ENCODE measurements around the gene HSPB1.
"Not testable (repeated sequence)": the region's sequence is repeated elsewhere in the genome, so short reads cannot be mapped to it uniquely, and the experiment has no call there.

The HSPB1 gene

GRCh38 chr7:76333511-76334101 is 31.1 kb downstream of the HSPB1 start:
- no peak for DNase-seq (ENCODE audit: low read depth)

DNA sequence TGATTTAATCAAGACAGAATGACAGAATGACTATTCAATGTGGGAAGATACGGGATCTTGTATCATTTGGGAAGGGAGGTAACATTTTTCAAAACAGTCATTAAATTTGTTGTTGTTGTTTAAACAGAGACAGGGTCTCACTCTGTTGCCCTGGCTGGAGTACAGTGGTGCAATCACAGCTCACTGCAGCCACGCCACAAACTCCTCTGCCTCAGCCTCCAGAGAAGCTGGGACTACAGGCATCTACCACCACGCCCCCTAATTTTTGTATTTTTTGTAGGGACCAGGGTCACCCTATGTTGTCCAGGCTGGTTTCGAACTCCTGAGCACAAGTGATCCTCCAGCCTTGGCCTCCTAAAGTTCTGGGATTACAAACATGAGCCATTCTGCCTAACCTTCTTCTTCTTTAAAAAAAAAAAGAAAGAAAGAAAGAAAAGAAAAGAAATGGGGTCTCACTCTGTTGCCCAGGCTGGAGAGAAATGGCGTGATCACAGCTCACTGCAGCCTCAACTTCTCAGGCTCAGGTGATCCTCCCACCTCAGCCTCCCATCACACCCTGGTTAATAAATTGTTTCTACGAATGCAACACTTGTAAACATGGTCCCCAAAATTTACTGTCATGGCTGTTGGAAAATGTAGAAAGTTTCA is 32.0 kb downstream of the HSPB1 start:
- DNase-seq (ENCODE audit: low read depth), result no peak

GRCh38 chr7:76335417-76335816 is 32.9 kb downstream of the HSPB1 start:
- DNase-seq (ENCODE audit: low read depth), result not testable (repeated sequence)

DNA sequence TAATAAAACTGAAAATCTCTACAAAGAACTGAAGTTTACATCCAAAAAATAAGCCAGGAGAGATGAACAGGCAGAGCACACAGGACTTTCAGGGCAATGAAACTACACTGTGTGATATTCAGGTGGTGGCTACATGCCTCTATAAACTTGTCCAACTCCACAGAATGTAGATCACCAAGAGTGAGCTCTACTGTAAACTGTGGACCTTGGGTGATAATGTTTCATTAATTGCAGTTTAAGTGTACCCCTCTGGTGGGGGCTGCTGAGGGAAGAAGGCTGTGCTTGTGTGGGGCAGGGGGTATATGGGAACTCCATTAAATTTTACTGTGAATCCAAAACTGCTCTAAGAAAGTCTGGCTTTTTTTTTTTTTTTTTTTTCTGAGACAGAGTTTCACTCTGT is 33.6 kb downstream of the HSPB1 start:
- no peak for DNase-seq (ENCODE audit: low read depth)

GRCh38 chr7:76337147-76337546 is 34.7 kb downstream of the HSPB1 start:
- no peak for DNase-seq (ENCODE audit: low read depth)

- no peak for DNase-seq (ENCODE audit: low read depth)
Observed at GRCh38 chr7:76338298-76339084, 36.0 kb downstream of the HSPB1 start.

GRCh38 chr7:76340617-76341131 is 38.2 kb downstream of the HSPB1 start:
- DNase-seq (ENCODE audit: low read depth), result no peak

DNA sequence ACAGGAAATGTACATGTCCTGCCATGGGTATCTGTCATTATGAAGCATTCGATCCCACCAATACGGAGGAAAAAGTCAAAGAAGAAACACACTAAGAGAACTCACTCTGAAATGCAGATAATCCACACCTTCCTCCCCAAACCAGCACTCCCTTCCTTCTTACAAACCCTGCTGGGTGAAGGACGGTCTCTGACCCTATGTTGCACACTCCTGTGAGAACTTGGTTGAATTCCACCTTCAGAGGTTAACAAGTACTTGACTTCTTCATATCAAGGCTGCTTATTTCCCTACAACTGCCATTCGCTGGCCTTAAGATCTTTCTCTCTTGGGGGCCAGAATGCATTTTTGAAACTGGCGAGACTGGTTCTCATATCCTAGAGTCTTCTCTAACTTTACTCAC is 39.7 kb downstream of the HSPB1 start:
- DNase-seq (ENCODE audit: low read depth), result no peak

DNA sequence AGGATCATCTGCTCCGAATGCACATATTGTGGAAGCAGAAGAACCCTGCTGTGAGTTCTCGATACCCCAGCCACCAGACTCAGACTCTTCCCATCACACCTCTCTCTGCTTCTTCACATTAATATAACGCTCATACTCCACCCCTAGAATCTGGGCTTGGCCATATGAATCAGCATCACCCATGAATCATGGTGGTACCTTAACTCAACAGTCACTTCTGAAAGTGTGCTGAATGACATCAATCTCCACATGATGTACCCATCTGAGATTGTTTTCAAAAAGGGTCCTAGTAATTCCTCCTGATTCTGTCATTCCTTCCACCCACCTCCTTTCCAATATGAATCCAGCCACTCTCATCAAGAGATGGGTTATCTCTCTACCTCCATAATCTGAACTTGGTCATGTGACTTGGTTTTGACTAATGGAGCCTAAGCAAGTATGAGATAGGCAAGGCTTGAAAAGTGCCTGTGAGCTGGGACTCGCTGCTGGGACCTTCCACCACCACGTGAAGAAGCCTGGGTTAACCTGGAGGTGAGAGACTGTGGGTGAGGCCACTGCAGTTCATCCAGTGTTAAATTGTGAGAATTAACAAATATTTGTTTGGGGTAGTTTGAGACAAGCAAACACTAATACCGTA is 40.9 kb downstream of the HSPB1 start:
- DNase-seq (ENCODE audit: low read depth), result no peak

DNA sequence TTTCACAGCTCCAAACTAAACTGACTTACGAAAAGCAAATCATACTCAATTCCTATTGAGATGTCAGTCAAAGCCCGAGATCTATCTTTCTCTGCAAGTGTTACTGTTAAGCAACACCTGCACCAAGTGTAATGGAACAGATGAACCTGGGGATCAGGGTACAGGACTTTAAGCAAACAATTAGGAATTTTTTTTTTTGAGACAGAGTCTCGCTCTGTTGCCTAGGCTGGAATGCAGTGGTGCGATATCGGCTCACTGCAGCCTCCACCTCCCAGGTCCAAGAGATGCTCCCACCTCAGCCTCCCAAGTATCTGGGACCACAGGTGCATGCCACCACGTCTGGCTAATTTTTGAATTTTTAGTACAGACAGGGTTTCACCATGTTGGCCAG is 41.5 kb downstream of the HSPB1 start:
- no peak for DNase-seq (ENCODE audit: low read depth)

DNA sequence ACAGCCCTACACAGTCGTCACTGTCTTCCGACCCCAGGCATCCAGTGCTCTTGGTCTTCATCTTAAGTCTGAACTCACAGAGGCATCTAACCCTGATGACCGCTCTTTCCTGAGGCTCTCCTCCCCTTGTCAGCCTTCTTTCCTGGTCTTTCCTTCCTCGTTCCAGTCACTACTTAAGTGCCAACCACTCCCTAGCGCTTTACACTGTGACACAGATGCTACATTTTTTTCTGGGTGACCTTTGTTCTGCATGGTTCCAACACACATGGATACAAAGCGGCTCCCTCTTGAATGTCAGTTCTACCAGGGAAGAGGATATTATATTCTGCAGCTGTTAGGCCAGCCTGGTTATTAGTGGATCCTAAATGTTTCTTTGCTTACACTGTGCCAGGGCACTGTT is 43.6 kb downstream of the HSPB1 start:
- DNase-seq (ENCODE audit: low read depth), result no peak

DNA sequence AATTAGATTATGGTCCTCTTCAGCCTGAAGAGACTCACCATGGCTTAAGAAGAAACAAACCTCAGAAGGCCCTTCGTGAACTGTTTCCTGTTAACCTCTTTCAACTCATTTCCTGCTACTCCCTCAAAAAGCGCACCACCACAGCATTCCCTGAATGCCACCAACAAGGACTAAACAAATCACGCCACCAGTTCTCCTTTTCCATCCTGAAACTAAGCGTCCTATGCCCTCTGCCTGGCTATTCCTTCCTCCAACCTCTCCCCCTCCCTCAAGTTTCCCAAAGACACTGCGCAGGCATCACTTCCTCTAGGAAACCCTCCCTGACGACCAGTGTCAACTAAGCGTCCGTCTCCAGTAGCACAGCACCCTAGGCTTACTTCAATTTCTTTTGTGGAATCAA is 44.3 kb downstream of the HSPB1 start:
- no peak for DNase-seq (ENCODE audit: low read depth)

DNA sequence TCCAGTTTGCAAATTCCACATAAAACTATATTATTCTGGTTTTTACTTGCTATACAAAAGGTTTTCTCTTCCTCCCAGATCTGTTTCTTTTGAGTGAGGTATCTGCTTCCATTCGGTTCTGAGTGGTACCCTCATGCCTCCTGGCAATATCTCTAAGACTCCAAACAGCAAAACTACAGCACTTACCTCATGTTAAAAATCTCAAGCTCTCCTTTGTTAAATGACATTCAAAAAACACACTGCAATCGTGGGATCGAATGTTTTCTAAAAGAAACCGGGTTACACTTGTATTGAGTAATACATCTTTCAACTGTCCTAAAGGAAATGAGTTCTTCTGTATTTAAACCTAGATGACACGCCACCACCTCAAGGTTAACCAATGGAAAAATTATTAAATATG is 45.2 kb downstream of the HSPB1 start:
- no peak for DNase-seq (ENCODE audit: low read depth)

DNA sequence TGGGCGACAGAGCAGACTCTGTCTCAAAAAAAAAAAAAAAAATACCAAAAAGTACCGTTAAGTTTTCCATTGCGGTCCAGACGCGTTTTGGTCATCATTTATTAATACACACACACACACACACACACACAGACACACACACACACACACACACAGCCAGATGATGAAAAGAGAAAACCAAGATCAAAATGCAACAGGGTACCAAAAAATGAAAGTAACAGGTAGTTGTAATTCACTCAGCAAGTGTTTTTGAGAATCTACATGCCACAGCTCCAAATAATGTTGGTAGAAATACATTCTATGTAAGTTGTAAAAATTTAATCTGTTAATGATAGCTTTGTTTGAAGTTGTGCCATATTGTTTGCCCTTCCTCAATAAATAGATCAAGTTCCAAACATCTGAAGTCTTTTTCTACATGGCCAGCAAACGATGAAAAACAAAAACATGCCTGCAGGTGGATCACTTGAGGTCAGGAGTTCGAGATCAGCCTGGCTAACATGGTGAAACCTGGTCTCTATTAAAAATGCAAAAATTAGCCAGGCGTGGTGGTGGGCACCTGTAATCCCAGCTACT is 46.9 kb downstream of the HSPB1 start:
- no peak for DNase-seq (ENCODE audit: low read depth)

DNA sequence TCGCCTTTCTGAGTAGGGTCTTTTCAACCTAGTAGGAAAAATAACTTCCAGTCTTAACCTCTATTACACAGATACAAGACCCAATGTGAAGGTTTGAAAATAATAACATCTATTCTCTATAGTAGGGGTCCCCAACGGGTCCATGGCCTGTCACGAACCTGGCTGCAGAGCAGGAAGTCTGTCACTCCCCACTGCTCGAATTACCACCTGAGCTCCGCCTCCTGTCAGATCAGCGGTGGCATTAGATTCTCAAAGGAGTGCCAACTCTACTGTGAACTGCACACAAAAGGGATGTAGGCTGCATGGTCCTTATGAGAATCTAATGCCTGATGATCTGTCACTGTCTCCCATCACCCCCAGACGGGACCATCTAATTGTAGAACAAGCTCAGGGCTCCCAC is 48.9 kb downstream of the HSPB1 start:
- DNase-seq (ENCODE audit: low read depth), result no peak

DNA sequence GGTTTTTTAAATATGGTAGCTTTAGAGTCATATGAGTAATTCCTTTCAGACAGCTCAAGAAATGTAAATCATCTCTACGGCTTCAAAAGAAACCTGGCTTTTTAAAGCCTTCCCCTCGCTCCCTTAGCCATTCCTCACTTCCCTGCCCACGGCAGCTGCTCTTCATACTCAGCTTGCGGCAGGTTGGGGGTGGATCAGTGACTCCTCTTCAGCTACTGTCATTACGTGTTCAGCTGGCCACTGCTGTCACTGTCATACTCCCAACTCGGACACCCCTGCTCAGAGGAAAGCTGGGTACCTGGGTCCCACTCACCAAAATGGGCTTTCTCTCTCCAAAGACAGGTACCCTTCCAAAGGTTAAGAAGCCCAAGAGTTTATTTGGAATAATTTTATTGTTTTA is 49.7 kb downstream of the HSPB1 start:
- DNase-seq (ENCODE audit: low read depth), result no peak

DNA sequence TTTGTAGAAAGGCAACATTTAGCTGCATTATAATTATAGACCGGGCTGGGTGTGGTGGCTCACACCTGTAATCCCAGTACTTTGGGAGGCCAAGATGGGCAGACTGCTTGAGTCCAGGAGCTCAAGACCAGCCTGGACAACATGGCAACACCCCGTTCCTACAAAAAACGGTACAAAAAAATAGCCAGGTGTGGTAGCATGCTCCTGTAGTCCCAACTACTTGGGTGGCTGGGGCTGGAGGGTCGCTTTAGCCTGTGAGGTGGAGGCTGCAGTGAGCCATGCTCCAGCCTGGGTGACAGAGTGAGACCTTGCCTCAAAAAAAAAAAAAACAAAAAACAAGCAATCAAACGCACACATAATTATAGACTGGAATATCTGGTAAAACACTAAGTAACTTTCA is 51.3 kb downstream of the HSPB1 start:
- no peak for DNase-seq (ENCODE audit: low read depth)
